Measurements from ENCODE around the gene FAM221A. TPM values are rescaled to one million over a fixed set of nuclear protein-coding genes. Genes with fewer than 3 reads are reported as not detected.
"Not testable (repeated sequence)": the region's sequence is repeated elsewhere in the genome, so short reads cannot be mapped to it uniquely, and the experiment has no call there.

The FAM221A gene
- total and polyA plus RNA-seq, 2 of the 8 experiments (the other 6 are each of a cell fraction or from before 2014, with no cell fraction given): 21.5 to 39.0 TPM

- H3K79me1 ChIP-seq (ENCODE audit: low read depth, low read length); DNase-seq (ENCODE audit: low read depth in 1 of 2, low spot score in 2 of 2); H3K4ac ChIP-seq (replicated peaks; ENCODE audit: insufficient read length, low read depth, low read length); H3K18ac ChIP-seq (ENCODE audit: extremely low read depth, low read length); H2BK20ac ChIP-seq (ENCODE audit: low read length); H3K23ac ChIP-seq (ENCODE audit: insufficient read length); H3K79me2 ChIP-seq (ENCODE audit: control insufficient read depth in 1 of 2, insufficient read depth in 2 of 2, low read length in 2 of 2); H4K8ac ChIP-seq (ENCODE audit: extremely low read depth, insufficient read depth, low read length); H3K56ac ChIP-seq (replicated peaks; ENCODE audit: insufficient read length, low read depth, low read length); H2AK5ac ChIP-seq (ENCODE audit: low read depth, low read length); H4K5ac ChIP-seq (ENCODE audit: insufficient read length, low read depth, low read length); H2BK120ac ChIP-seq (replicated peaks; ENCODE audit: low read depth, low read length); H3K36me3 ChIP-seq (ENCODE audit: control insufficient read depth in 2 of 4, insufficient read depth in 4 of 4, low read length in 3 of 4); H3K9ac ChIP-seq (replicated peaks in 1 of 4; ENCODE audit: extremely low read depth in 1 of 4, low read depth in 3 of 4, low read length in 3 of 4); H4K20me1 ChIP-seq (replicated peaks in 1 of 2; ENCODE audit: control insufficient read depth in 1 of 2, insufficient read depth in 2 of 2, low read length in 2 of 2); H3K4me1 ChIP-seq (replicated peaks in 1 of 4; ENCODE audit: control insufficient read depth in 3 of 4, insufficient read depth in 4 of 4, low read length in 3 of 4); H2BK5ac ChIP-seq (ENCODE audit: low read depth, low read length); H3K23me2 ChIP-seq (ENCODE audit: low read depth, low read length); H2BK15ac ChIP-seq (ENCODE audit: low read length); POLR2A ChIA-PET (ENCODE audit: partially characterized antibody); H3K14ac ChIP-seq (ENCODE audit: insufficient read length); H2AFZ ChIP-seq (ENCODE audit: low read length); H3K9me3 ChIP-seq (ENCODE audit: insufficient read depth in 2 of 2, low read depth in 1 of 2, low read length in 1 of 2); H3K27ac ChIP-seq (ENCODE audit: low read depth, low read length); H4K91ac ChIP-seq (replicated peaks; ENCODE audit: insufficient read length, low read length); H2BK12ac ChIP-seq (ENCODE audit: low read depth, low read length): not testable (repeated sequence)
- H3K27me3 ChIP-seq (replicated peaks in 1 of 4; ENCODE audit: control insufficient read depth in 3 of 4, extremely low read depth in 1 of 4, insufficient read depth in 3 of 4, low read length in 3 of 4): peaks cover 5 to 25% (median 19%) of the 10 kb centered on the region in 4 experiments
- CTCF ChIA-PET (ENCODE audit: partially characterized antibody): interaction anchor here (1.1 to 1.9 kb wide), 4 partner anchors 9 to 153 kb away, joined by 3 to 8 read pairs (median 5); no protein-coding TSS in a partner anchor
- peak overlapping the region in 1 of 4 experiments; percentile 20; a peak in 2 of 8 replicates for H3K4me3 ChIP-seq (ENCODE audit: extremely low read depth in 1 of 4, insufficient read depth in 2 of 4, low read depth in 3 of 4, low read length in 4 of 4)
- peak overlapping the region; percentile 40 to 57 for H3K4me2 ChIP-seq (ENCODE audit: insufficient read depth in 1 of 2, low read depth in 2 of 2, low read length in 2 of 2)
- 13% methylated on average over 4 of the region's 4 CpGs; no CpG with 5 or more reads in 1 of the 2 experiments for WGBS, 2 experiments (ENCODE audit: extremely low coverage in 1 of 2, insufficient coverage in 1 of 2, insufficient read length in 1 of 2, insufficient replicate concordance in 2 of 2, low coverage in 1 of 2, low lambda C conversion rate in 2 of 2, missing lambda C conversion rate in 1 of 2)
- peak; percentile 68 for FAIRE-seq
Measured at GRCh38 chr7:23724113-23724512, 44.1 kb downstream of the FAM221A start.

Data from H1 (cell line).